HG03280 (cell line): Measurements from ENCODE around the gene SERINC2.
"Not testable (repeated sequence)": the region's sequence is repeated elsewhere in the genome, so short reads cannot be mapped to it uniquely, and the experiment has no call there.

Experiments
- ATAC-seq: cut with Tn5 transposase; IDR thresholded peaks from one replicate; pipeline ENCODE4 v1.9.1; 2021; ENCODE audit warnings: mild to moderate bottlenecking, moderate library complexity; ENCODE audit not compliant: unreplicated experiment

SERINC2 gene

DNA sequence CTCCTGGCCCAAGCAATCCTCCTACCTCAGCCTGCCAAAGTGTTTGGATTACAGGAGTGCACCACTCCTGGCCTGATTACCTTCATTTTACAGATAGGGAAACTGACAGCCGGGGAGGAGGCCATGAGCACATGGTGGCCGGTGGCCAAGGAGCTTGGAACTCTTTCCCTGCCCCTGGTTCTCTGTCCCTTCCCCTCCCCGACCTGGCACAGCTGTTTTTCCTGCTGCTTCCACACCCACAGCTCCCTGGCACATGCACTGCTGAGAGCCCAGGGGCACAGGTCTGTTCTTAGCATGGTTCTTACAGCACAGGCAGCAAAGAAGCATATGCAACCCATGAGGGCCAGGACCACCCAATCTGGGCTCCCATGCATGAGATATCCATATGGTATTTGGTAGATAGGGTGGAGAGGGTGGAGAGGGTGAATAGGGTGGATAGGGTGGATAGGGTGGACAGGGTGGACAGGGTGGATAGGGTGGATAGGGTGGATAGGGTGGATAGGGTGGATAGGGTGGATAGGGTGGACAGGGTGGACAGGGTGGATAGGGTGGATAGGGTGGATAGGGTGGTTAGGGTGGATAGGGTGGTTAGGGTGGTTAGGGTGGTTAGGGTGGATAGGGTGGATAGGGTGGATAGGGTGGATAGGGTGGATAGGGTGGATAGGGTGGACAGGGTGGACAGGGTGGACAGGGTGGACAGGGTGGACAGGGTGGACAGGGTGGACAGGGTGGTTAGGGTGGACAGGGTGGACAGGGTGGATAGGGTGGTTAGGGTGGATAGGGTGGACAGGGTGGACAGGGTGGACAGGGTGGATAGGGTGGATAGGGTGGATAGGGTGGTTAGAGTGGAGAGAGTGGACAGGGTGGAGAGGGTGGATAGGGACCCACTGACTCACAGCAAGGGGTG lies 18.6 kb downstream of the SERINC2 start:
- ATAC-seq: not testable (repeated sequence)

DNA sequence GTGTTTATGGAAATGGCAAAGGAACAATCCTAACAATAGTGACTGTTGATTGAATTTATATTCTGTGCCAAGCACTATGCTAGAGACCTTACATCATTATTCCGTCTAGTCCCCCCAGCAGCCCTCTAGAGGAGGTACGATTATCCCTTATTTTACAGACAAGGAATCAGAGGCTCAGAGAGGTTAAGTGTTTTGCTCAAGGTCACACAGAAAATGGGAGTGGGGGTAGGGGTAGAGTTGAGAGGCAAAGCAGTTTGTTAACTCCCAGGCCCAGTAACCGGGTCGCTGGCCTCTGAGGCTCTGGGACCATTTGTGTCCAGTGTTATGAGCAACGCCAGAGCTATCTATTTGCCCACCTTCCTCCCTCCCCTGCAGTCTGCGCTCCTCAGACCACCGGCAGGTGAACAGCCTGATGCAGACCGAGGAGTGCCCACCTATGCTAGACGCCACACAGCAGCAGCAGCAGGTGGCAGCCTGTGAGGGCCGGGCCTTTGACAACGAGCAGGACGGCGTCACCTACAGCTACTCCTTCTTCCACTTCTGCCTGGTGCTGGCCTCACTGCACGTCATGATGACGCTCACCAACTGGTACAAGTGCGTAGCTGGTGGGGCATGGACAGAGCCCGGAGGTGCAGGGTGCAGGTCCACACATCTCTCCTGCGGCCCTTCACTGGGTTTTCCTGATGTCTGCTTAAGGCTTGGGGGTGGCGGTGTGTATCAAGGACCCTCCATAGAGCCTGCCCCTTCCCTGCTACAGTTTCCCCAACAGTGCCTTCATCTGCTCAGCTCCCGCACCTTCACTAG lies 19.8 kb downstream of the SERINC2 start:
- no peak for ATAC-seq

DNA sequence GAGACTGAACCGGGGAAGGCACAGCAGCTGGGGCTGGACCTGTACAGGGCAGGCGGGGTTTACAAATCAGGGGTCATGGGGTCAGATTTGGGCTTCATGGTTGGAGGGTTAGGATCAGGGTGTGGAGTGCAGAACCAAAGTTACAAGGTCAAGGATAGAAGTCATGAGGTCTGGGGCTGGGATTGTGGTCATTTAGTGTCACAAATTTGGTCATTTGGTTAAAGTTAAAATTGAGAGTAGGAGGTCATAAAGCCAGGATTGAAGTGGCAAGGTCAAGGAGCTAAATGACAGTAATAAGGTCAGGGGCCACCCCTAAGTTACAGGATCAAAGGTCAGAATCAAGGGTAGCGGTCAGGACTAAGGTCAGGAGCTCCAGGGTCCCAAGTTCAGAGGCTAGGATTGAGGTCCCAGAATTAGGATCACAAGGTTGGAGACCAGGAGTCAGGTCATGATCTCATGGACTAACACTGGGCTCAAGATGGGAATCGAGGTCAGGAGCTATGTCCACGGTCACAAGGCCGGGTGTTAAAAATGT lies 20.4 kb downstream of the SERINC2 start:
- no peak for ATAC-seq

- no peak for ATAC-seq
Measured at GRCh38 chr1:31434101-31434871, 21.3 kb downstream of the SERINC2 start.

DNA sequence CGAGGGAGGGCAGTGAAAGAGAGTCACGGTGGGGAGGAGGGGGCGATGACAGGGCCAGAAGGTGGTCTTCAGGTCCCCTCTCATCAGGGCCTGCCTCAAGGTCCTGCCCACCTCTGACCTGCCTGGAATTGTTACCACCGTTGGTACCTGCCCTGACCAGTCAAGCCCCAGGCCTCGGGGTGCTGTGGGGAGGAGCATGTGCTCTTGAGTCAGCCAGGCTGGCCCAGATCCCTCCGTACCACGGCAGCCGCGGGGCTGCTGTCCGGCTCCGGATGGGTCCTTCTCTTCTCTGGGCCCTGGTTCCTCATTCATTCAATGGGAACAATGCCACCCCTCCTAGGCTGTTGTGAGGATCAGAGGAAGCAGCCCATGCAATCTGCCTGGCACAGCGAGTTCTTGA lies 22.0 kb downstream of the SERINC2 start:
- no peak for ATAC-seq

DNA sequence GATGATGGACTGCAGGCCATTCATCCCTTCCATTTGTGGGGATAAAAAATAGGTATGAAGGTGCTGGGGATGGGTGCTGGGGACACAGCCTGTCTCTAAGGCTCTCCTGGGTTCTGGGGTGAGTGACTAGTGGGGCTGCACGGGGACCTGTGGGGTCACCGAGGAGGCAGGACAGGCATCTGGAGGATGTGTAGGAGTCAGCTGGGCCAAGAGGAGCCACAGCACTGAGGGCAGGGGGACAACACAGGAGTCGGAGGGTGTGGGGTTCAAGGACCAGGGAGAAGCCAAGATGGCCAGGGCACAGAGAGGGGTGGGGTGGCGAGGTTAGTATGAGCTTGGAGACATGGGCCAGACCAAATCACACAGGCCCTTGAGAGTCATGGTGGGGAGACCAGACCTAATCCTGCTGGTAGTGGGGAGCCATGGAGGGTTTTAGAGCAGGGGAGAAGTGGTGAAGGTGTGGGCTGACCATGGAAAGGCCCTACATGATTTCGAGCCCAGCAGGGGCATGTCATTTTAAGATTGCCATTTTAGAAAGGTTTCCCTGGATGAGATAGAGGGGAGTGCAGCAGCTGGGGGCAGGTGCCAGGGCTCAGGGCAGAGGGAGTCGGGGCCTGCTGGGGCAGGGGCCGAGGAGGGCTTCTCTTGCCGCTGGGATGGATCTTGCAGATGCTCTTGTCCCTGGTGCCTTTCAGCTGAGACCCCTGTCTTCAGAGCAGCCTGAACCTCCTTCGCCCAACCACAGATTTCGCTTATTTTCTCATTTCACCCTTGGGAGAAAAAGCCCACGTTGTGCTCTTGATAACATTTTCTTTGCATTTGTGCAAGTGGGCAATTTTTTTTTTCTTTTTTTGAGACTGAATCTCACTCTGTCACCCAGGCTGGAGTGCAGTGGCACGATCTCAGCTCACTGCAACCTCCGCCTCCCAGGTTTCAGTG lies 22.7 kb downstream of the SERINC2 start:
- no peak for ATAC-seq

DNA sequence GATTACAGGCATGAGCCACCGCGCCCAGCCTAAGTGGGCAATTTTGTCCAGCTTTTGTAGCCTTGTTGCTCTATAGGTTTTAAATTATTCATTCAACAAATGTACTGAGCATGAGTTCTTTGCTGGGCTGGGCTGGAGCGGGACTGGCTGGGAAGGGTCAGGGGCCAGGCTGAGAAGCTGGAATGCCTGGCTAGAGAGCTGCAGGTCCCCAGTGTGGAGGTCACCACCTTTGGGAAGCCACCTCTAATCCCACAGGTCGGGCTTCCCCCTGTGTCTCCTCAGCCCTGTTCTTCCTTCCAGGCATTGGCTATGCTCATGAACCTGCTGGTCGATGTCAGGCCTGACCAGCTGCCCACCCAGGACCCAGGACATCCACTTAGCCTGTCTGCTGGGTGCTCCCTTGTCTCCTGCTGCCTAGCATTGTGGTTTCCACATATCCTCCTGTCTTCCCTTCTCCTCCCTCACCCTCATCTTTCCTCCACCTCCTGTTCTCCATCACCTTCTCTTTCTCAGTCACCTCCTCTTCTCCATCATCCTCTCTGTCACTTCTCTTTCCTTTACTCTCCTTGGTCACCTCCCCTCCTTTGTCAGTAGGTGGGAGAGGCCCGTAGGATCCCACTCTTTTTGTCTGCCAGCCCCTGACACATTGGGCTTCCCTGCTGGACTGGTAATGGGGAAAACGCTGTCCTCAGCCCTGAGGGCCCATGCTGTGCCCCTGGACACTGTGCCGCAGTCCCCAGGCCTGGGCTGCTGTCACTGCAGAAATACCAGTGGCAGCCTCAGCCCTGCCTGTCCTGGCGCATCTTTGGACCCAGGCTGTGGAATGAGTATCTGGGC lies 23.8 kb downstream of the SERINC2 start:
- ATAC-seq: no peak

DNA sequence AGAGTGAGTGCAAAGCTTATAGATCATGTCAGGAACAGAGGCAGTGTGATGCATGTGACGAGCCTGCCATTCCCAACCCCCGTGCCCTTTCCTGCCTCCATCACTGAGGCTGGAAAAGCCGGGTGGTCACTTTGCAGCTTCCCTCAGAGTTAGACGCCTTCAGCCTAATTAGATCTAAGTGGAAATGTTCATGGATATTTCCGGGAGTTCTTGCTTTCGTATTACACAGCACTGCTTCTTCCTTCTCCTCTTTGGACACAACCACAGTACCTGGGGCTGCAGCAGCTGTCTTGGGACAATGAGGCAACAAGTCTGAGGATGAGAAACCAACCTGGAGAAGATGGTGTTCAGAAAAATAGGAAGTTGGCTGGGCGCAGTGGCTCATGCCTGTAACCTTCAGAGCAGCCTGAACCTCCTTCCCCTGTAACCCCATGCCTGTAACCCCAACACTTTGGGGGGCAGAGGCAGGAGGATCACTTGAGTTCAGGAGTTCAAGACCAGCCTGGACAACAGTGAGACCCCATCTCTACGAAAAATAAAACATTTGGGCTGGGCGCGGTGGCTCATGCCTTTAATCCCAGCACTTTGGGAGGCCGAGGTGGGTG lies 24.5 kb downstream of the SERINC2 start:
- no peak for ATAC-seq

DNA sequence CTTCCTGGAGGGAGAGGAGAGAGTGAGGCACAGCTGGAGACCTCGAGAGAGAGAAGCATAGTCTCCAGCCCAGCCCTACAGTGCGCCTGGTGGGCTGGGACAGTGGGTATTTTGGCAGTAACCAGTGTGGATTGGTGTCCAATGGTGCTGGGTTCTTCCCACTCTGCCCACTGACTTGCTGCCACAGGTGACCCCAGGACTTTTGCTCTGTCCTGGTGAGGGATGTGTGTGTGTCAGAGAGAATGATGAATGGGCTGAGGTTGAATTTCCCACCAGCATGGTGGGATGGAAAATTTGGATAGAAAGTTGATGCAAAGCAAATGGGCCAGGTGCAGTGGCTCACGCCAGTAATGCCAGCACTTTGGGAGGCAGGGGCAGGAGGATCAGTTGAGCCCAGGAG lies 26.3 kb downstream of the SERINC2 start:
- no peak for ATAC-seq

DNA sequence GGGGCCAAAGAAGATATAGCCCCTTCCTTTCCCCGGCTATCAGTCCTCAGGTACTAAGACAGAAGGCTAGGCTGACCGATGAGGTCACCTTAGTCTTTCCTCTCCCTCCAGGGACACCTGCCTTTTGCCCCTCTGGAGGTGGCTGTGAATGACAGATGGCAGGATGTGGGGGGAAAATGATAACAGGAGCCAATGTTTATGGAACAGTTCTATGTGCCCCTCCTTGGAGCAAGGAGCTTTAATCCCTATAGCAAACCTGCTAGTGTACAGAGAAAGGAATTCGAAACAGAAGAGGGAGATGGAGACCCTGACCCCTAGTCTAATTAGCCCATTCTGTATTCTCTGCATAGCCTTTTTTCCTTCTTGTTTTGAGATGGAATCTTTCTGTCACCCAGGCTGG lies 28.1 kb downstream of the SERINC2 start:
- no peak for ATAC-seq

- no peak for ATAC-seq
Measured at GRCh38 chr1:31441558-31441957, 28.5 kb downstream of the SERINC2 start.

DNA sequence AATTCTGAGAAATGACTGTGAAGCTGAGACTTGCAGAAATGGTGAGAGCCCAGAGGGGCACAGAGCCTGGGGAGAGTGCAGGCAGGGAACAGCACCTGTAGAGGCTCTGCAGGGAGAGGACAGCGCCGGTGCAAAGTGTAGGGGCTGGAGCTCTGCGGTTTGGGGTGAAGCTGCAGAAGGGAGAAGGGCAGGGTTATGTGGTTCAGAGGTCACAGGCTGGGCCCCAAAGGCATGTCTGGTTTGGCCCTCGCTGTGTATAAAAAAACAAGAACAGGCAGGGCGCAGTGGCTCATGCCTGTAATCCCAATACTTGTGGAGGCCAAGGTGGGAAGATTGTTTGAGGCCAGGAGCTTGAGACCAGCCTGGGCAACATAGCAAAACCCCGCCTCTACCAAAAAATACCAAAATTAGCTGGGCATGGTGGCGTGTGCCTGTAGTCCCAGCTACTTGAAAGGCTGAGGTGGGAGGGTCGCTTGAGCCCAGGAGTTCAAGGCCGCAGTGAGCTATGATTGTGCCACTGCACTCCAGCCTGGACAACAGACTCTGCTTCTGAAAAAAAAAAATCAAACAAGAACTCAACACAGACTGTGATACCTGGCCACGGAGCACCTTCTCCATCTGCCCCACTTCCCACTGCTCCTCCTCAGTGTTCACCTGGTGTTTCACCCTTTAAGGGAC lies 29.1 kb downstream of the SERINC2 start:
- no peak for ATAC-seq

- ATAC-seq: no peak
Measured at GRCh38 chr1:31442648-31442994, 29.6 kb downstream of the SERINC2 start.

DNA sequence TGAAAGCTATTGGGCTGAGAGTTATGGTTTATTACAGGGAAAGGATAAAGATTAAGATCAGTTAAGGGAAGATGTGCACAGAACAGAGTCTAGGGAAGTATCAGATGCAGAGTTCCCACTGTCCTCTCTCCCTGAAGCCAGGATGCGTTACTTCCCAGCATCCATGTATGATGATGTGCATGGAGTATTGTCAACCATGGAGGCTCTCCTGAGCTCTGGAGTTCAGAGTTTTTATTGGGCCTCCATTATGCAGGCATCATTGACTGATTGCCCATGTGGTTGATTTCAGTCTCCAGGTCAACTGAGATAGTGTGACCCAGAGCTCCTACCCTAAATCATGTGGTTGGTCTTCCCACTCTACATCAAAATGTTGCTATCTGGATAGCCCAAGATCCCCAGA lies 30.7 kb downstream of the SERINC2 start:
- no peak for ATAC-seq

- no peak for ATAC-seq
Measured at GRCh38 chr1:31444725-31445448, 31.9 kb downstream of the SERINC2 start.

DNA sequence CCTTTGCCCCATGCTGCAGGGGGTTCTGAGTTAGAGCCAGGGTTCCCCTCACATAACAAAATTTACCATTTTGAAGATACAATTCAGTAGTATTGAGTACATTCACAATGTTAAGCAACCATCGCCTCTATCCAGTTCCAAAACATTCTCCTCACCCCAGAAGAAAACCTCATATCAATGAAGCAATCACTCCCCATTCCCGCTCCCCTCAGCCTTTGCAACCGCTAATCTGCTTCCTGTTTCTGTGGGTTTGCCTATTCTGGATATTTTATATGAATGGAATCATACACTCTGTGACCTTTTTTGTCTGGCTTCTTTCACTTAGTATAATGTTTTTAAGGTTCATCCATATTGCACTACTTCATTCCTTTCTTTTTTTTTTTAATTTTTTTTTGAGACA lies 32.9 kb downstream of the SERINC2 start:
- ATAC-seq: no peak

GRCh38 chr1:31447210-31447609 lies 34.2 kb downstream of the SERINC2 start:
- no peak for ATAC-seq
